Lower lobe of right lung (tissue), 2 donors: ENCODE data around the gene INPP5D. TPM values are rescaled to one million over a fixed set of nuclear protein-coding genes. Genes with fewer than 3 reads are reported as not detected.
"Not testable (repeated sequence)": the region's sequence is repeated elsewhere in the genome, so short reads cannot be mapped to it uniquely, and the experiment has no call there.

Source experiments
- ATAC-seq, 2 donors: fragments of 200-7000 bp; cut with Tn5 transposase; one replicate each; pipeline ENCODE4 v1.9.1; 2020 to 2022; ENCODE audit warnings: mild to moderate bottlenecking in 2 of 2, moderate library complexity in 2 of 2
- DNase-seq: peaks from one replicate; pipeline ENCODE4 v3.0.0-alpha.2; 2020
- H3K27ac ChIP-seq: fragments of 200-600 bp; one replicate; pipeline ENCODE4 v1.8.0; 2022
- H3K27me3 ChIP-seq: fragments of 200-600 bp; one replicate; pipeline ENCODE4 v1.8.0; 2022; ENCODE audit warnings: low read depth
- H3K36me3 ChIP-seq: fragments of 200-600 bp; one replicate; pipeline ENCODE4 v1.8.0; 2022; ENCODE audit warnings: mild to moderate bottlenecking
- H3K4me1 ChIP-seq: fragments of 200-600 bp; one replicate; pipeline ENCODE4 v1.8.0; 2022
- H3K4me3 ChIP-seq: fragments of 200-600 bp; one replicate; pipeline ENCODE4 v1.8.0; 2022; ENCODE audit warnings: mild to moderate bottlenecking
- H3K9me3 ChIP-seq: fragments of 200-600 bp; one replicate; pipeline ENCODE4 v1.8.0; 2022
- CTCF ChIP-seq: fragments of 200-600 bp; IDR thresholded peaks from one replicate; pipeline ENCODE4 v1.8.0; 2022; ENCODE audit warnings: antibody characterized with exemption, mild to moderate bottlenecking
- intact Hi-C: fragments of 100-400 bp; cut with DNase I; formaldehyde crosslinking; loops from one replicate; pipeline ENCODE4 v1.11.0; 2022
- total RNA-seq: library from RNA; stranded (reverse); fragmentation: NEBNext Ultra II Directional; extraction: Animal tissue kit (Norgen Biotek cat#: 25700); gene quantifications from one replicate; pipeline ENCODE4 v1.2.1, GENCODE V29; 2021
- donor health status: DM: no; HTN: yes; CAD: no; lungs with severe emphysema.

Gene INPP5D
- total RNA-seq, 1 donor from 2014 or later, result 32.0 TPM

GRCh38 chr2:233062451-233062850, 2.3 kb downstream of the INPP5D start:
- DNase-seq (no peak), ATAC-seq (no peak)
- no peak for TF ChIP-seq CTCF
- peak overlapping the region; percentile 88 for H3K27ac ChIP-seq
- intact Hi-C loops, result no loop called here
- H3K36me3 ChIP-seq, result peaks cover 8% of the 10 kb centered on the region
- no peaks in the 10 kb centered on the region for H3K27me3 ChIP-seq
- H3K9me3 ChIP-seq, result no peaks in the 10 kb centered on the region
- peaks cover 56% of the 10 kb centered on the region for H3K4me1 ChIP-seq
- H3K4me3 ChIP-seq, result peak overlapping the region; percentile 65

GRCh38 chr2:233062946-233063268, 2.8 kb downstream of the INPP5D start:
- TF ChIP-seq CTCF, result no peak
- H3K36me3 ChIP-seq, result peaks cover 8% of the 10 kb centered on the region
- intact Hi-C loops, result no loop called here
- H3K9me3 ChIP-seq, result no peaks in the 10 kb centered on the region
- H3K27me3 ChIP-seq, result no peaks in the 10 kb centered on the region
- peaks cover 56% of the 10 kb centered on the region for H3K4me1 ChIP-seq
- peak overlapping the region; percentile 88 for H3K27ac ChIP-seq
- peak overlapping the region; percentile 65 for H3K4me3 ChIP-seq
- ATAC-seq (no peak), DNase-seq (no peak)

- Histone ChIP-seq H3K4me1 (peaks cover 56% of the 10 kb centered on the region), H3K27me3 (no peaks in the 10 kb centered on the region), H3K27ac (peak overlapping the region; percentile 88), H3K9me3 (no peaks in the 10 kb centered on the region), H3K36me3 (peaks cover 8% of the 10 kb centered on the region), H3K4me3 (peak overlapping the region; percentile 65)
- no peak for ATAC-seq
- intact Hi-C loops, result no loop called here
- no peak for DNase-seq
- TF ChIP-seq CTCF, result no peak
Measured at GRCh38 chr2:233063269-233063975, 3.3 kb downstream of the INPP5D start.

- peaks cover 61% of the 10 kb centered on the region for H3K4me1 ChIP-seq
- DNase-seq, result no peak
- peak overlapping the region; percentile 65 for H3K4me3 ChIP-seq
- peaks cover 8% of the 10 kb centered on the region for H3K36me3 ChIP-seq
- no peaks in the 10 kb centered on the region for H3K9me3 ChIP-seq
- ATAC-seq, result no peak
- peak overlapping the region; percentile 88 for H3K27ac ChIP-seq
- intact Hi-C loops, result no loop called here
- no peaks in the 10 kb centered on the region for H3K27me3 ChIP-seq
- TF ChIP-seq CTCF, result no peak
Measured at GRCh38 chr2:233063976-233064411, 3.9 kb downstream of the INPP5D start.

GRCh38 chr2:233064530-233065199, 4.5 kb downstream of the INPP5D start:
- H3K36me3 ChIP-seq, result peaks cover 8% of the 10 kb centered on the region
- H3K4me3 ChIP-seq, result no peak overlapping the region
- no peaks in the 10 kb centered on the region for H3K27me3 ChIP-seq
- DNase-seq (no peak), ATAC-seq (no peak)
- TF ChIP-seq CTCF, result no peak
- no peaks in the 10 kb centered on the region for H3K9me3 ChIP-seq
- H3K27ac ChIP-seq, result no peak overlapping the region
- intact Hi-C loops, result no loop called here
- H3K4me1 ChIP-seq, result peaks cover 56% of the 10 kb centered on the region

GRCh38 chr2:233065200-233065589, 5.1 kb downstream of the INPP5D start:
- H3K4me3 ChIP-seq, H3K36me3 ChIP-seq, H3K27me3 ChIP-seq, DNase-seq, intact Hi-C loops, H3K9me3 ChIP-seq, H3K27ac ChIP-seq, ATAC-seq: not testable (repeated sequence)
- H3K4me1 ChIP-seq, result peaks cover 53% of the 10 kb centered on the region
